HEK293T (cell line): ENCODE data around the gene PRKG1.

Source experiments
- FOXA1 ChIP-seq: fragments of 450-650 bp; IDR thresholded peaks from 2 replicates; pipeline ENCODE4 v1.6.1; 2016; ENCODE audit warnings: mild to moderate bottlenecking
- LEF1 ChIP-seq: fragments of 450-650 bp; IDR thresholded peaks from 2 replicates; pipeline ENCODE4 v1.6.1; 2017; ENCODE audit warnings: mild to moderate bottlenecking, borderline replicate concordance

DNA sequence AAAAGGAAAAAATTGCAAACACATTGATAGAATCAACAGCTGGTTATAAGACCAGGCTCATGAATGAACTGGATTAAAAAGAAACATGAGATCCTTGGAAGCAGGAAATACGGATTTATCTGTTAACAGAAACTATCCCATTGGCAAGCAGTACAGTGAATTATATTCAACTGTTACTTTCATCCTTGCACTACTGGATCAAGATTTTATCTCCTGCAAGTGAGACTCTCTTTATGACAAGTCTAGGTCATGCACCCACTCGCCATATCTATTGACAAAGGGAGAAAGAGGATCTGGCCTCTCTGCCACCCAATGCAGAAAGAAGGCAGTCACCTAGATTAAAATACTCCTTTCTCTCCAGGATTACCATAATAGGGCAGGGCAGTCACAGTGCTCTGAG, 583.7 kb downstream of the PRKG1 start:
- TF ChIP-seq LEF1 = no peak
- TF ChIP-seq FOXA1 = no peak
